ENCODE results near the gene BBOF1. TPM values are rescaled to one million over a fixed set of nuclear protein-coding genes. Genes with fewer than 3 reads are reported as not detected.

BBOF1 gene
- total and polyA plus RNA-seq, 9 of the 15 experiments (the other 6 are each of a cell fraction or from before 2014, with no cell fraction given): 1.3 to 4.9 (median 4.2) TPM

DNA sequence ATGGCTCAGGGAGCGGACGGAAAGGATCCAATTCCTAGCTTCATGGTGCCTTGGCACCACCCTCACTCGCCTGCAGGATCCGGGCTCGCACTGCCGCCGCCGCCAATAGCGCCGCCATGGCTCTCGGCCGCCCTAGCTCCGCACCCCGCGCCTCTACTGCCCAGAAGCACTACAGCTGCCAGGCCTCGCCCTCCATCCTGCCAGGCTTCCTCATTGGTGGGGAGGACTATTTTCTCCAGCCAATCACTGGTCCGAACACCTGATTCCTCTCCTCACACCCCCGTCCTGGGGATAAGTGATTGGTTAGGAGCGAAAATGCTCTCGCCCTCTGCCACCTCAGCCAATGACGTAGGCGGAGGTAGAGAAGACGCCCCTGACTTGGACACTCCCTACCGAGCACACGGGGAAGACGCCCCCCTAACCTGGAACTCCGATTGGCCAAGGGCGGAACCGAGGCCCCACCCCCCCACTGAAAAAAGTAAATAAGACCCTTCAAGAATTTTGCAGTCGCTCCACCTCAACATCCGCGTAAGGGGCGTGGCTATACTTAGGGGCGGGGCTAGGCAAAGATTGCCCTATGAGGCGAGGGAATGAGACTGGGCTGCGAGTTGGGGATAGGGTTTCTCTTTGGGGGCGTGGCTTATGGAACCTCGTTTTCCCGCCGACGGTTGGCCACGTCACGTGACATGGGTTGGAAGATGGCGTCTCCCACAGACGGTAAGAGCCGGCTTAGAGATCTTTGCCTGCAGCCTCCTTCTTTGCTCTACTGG lies 65.3 kb downstream of the BBOF1 start, which contains the start of the genes ALDH6A1 and LIN52 (continued):
- TF ChIP-seq, protein P1, sequence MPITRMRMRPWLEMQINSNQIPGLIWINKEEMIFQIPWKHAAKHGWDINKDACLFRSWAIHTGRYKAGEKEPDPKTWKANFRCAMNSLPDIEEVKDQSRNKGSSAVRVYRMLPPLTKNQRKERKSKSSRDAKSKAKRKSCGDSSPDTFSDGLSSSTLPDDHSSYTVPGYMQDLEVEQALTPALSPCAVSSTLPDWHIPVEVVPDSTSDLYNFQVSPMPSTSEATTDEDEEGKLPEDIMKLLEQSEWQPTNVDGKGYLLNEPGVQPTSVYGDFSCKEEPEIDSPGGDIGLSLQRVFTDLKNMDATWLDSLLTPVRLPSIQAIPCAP (CRISPR knock-in tag; IDR thresholded peaks at IDR 0.05; ENCODE audit: borderline replicate concordance): no peak
- TF ChIP-seq ZNF253 (CRISPR knock-in tag; conservative IDR thresholded peaks at IDR 0.05): no peak
- TF ChIP-seq HOXB6 (CRISPR knock-in tag; IDR thresholded peaks at IDR 0.05; ENCODE audit: borderline replicate concordance): no peak
- TF ChIP-seq, protein P2, sequence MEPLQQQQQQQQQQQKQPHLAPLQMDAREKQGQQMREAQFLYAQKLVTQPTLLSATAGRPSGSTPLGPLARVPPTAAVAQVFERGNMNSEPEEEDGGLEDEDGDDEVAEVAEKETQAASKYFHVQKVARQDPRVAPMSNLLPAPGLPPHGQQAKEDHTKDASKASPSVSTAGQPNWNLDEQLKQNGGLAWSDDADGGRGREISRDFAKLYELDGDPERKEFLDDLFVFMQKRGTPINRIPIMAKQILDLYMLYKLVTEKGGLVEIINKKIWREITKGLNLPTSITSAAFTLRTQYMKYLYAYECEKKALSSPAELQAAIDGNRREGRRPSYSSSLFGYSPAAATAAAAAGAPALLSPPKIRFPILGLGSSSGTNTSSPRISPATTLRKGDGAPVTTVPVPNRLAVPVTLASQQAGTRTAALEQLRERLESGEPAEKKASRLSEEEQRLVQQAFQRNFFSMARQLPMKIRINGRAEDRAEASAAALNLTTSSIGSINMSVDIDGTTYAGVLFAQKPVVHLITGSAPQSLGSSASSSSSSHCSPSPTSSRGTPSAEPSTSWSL (CRISPR knock-in tag; IDR thresholded peaks at IDR 0.05; ENCODE audit: borderline replicate concordance): no peak
- TF ChIP-seq CCNT2 (IDR thresholded peaks at IDR 0.05; ENCODE audit: borderline replicate concordance, extremely low read depth, insufficient read length, low read depth, low read length): peak; percentile 40
- TF ChIP-seq SP1 (CRISPR knock-in tag; IDR thresholded peaks at IDR 0.05): peak; percentile 87
- peak; percentile 58; the same call in 1 of the 2 replicates for TF ChIP-seq MYC (IDR thresholded peaks at IDR 0.05; ENCODE audit: low read depth, low read length)
- TF ChIP-seq MYC (CRISPR knock-in tag; IDR thresholded peaks at IDR 0.05; ENCODE audit: borderline replicate concordance, low read depth): no peak
- no peak for TF ChIP-seq ADNP (tag; IDR thresholded peaks at IDR 0.05)
- TF ChIP-seq ETV5 (CRISPR knock-in tag; IDR thresholded peaks at IDR 0.05; ENCODE audit: low read depth): no peak
- TF ChIP-seq MEF2A (IDR thresholded peaks at IDR 0.05; ENCODE audit: control insufficient read depth, low read depth, low read length): no peak
- TF ChIP-seq, protein P3, sequence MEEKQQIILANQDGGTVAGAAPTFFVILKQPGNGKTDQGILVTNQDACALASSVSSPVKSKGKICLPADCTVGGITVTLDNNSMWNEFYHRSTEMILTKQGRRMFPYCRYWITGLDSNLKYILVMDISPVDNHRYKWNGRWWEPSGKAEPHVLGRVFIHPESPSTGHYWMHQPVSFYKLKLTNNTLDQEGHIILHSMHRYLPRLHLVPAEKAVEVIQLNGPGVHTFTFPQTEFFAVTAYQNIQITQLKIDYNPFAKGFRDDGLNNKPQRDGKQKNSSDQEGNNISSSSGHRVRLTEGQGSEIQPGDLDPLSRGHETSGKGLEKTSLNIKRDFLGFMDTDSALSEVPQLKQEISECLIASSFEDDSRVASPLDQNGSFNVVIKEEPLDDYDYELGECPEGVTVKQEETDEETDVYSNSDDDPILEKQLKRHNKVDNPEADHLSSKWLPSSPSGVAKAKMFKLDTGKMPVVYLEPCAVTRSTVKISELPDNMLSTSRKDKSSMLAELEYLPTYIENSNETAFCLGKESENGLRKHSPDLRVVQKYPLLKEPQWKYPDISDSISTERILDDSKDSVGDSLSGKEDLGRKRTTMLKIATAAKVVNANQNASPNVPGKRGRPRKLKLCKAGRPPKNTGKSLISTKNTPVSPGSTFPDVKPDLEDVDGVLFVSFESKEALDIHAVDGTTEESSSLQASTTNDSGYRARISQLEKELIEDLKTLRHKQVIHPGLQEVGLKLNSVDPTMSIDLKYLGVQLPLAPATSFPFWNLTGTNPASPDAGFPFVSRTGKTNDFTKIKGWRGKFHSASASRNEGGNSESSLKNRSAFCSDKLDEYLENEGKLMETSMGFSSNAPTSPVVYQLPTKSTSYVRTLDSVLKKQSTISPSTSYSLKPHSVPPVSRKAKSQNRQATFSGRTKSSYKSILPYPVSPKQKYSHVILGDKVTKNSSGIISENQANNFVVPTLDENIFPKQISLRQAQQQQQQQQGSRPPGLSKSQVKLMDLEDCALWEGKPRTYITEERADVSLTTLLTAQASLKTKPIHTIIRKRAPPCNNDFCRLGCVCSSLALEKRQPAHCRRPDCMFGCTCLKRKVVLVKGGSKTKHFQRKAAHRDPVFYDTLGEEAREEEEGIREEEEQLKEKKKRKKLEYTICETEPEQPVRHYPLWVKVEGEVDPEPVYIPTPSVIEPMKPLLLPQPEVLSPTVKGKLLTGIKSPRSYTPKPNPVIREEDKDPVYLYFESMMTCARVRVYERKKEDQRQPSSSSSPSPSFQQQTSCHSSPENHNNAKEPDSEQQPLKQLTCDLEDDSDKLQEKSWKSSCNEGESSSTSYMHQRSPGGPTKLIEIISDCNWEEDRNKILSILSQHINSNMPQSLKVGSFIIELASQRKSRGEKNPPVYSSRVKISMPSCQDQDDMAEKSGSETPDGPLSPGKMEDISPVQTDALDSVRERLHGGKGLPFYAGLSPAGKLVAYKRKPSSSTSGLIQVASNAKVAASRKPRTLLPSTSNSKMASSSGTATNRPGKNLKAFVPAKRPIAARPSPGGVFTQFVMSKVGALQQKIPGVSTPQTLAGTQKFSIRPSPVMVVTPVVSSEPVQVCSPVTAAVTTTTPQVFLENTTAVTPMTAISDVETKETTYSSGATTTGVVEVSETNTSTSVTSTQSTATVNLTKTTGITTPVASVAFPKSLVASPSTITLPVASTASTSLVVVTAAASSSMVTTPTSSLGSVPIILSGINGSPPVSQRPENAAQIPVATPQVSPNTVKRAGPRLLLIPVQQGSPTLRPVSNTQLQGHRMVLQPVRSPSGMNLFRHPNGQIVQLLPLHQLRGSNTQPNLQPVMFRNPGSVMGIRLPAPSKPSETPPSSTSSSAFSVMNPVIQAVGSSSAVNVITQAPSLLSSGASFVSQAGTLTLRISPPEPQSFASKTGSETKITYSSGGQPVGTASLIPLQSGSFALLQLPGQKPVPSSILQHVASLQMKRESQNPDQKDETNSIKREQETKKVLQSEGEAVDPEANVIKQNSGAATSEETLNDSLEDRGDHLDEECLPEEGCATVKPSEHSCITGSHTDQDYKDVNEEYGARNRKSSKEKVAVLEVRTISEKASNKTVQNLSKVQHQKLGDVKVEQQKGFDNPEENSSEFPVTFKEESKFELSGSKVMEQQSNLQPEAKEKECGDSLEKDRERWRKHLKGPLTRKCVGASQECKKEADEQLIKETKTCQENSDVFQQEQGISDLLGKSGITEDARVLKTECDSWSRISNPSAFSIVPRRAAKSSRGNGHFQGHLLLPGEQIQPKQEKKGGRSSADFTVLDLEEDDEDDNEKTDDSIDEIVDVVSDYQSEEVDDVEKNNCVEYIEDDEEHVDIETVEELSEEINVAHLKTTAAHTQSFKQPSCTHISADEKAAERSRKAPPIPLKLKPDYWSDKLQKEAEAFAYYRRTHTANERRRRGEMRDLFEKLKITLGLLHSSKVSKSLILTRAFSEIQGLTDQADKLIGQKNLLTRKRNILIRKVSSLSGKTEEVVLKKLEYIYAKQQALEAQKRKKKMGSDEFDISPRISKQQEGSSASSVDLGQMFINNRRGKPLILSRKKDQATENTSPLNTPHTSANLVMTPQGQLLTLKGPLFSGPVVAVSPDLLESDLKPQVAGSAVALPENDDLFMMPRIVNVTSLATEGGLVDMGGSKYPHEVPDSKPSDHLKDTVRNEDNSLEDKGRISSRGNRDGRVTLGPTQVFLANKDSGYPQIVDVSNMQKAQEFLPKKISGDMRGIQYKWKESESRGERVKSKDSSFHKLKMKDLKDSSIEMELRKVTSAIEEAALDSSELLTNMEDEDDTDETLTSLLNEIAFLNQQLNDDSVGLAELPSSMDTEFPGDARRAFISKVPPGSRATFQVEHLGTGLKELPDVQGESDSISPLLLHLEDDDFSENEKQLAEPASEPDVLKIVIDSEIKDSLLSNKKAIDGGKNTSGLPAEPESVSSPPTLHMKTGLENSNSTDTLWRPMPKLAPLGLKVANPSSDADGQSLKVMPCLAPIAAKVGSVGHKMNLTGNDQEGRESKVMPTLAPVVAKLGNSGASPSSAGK (IDR thresholded peaks at IDR 0.05): no peak; the same call in 1 of the 2 replicates
- TF ChIP-seq ZNF274 (IDR thresholded peaks at IDR 0.05; ENCODE audit: borderline replicate concordance, low read depth, low read length): no peak

Measured in K562 (cell line).